ENCODE results near the gene CFAP298.

GRCh38 chr21:32572574-32573420 is 39.4 kb downstream of the CFAP298 start:
- TF ChIP-seq REST (IDR thresholded peaks at IDR 0.05; ENCODE audit: borderline replicate concordance in 1 of 2, low read depth in 1 of 2, low read length in 2 of 2) (no peak), CBX2 (IDR thresholded peaks at IDR 0.05; ENCODE audit: low read depth, low read length) (no peak), CBX2 (CRISPR knock-in tag; IDR thresholded peaks at IDR 0.05; ENCODE audit: low read depth) (no peak), CTCF (CRISPR knock-in tag; IDR thresholded peaks at IDR 0.05) (no peak), TAF15 (IDR thresholded peaks at IDR 0.05; ENCODE audit: low read depth, low read length, poor library complexity, severe bottlenecking) (no peak), ZNF576 (CRISPR knock-in tag; IDR thresholded peaks at IDR 0.05) (no peak), NFIB (CRISPR knock-in tag; IDR thresholded peaks at IDR 0.05; ENCODE audit: borderline replicate concordance) (no peak), JUND (CRISPR knock-in tag; IDR thresholded peaks at IDR 0.05) (no peak), HNF4A (CRISPR knock-in tag; IDR thresholded peaks at IDR 0.05) (no peak)
- TF ChIP-seq, protein P1, sequence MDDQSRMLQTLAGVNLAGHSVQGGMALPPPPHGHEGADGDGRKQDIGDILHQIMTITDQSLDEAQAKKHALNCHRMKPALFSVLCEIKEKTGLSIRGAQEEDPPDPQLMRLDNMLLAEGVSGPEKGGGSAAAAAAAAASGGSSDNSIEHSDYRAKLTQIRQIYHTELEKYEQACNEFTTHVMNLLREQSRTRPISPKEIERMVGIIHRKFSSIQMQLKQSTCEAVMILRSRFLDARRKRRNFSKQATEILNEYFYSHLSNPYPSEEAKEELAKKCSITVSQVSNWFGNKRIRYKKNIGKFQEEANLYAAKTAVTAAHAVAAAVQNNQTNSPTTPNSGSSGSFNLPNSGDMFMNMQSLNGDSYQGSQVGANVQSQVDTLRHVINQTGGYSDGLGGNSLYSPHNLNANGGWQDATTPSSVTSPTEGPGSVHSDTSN (CRISPR knock-in tag; IDR thresholded peaks at IDR 0.05; ENCODE audit: borderline replicate concordance), result no peak

Data from HepG2 (cell line).